IMR-90 (cell line): ENCODE results near the gene IFFO2. TPM values are rescaled to one million over a fixed set of nuclear protein-coding genes. Genes with fewer than 3 reads are reported as not detected.

Source experiments
- ATAC-seq: fragments of 200-7000 bp; cut with Tn5 transposase; 2 replicates; pipeline ENCODE4 v1.9.1; 2020; ENCODE audit warnings: low read depth, mild to moderate bottlenecking, moderate library complexity
- BruUV-seq: library from RNA; stranded (reverse); fragments of 400-500 nt; replicated peaks from 2 replicates; lab custom pipeline; 2021; lab: Mats Ljungman, UMichigan
- CTCF ChIA-PET: fragments of 300-600 bp; formaldehyde crosslinking; extraction: SDS; loops from one replicate; lab custom pipeline; 2021; ENCODE audit warnings: antibody characterized with exemption; lab: Yijun Ruan, JAX
- POLR2A ChIA-PET: fragments of 300-600 bp; sonication (Branson Sonifier 250); formaldehyde crosslinking; loops from one replicate; lab custom pipeline; 2022; ENCODE audit warnings: antibody characterized with exemption; ENCODE audit not compliant: unreplicated experiment; lab: Charles Lee
- DNase-seq: peaks from one replicate; pipeline ENCODE4 v3.0.0; 2013
- H2AFZ ChIP-seq: replicated peaks from 2 replicates; pipeline ENCODE3; 2013; ENCODE audit warnings: low read length, mild to moderate bottlenecking; ENCODE audit not compliant: poor library complexity
- H2AK5ac ChIP-seq: 2 replicates; pipeline ENCODE4 v1.6.1; 2013; ENCODE audit warnings: low read depth, low read length, inconsistent platforms
- H2AK9ac ChIP-seq: replicated peaks from 2 replicates; pipeline ENCODE3; 2013; ENCODE audit warnings: mild to moderate bottlenecking, low read depth, low read length, moderate library complexity; ENCODE audit not compliant: poor library complexity
- H2BK120ac ChIP-seq: 2 replicates; pipeline ENCODE4 v1.6.1; 2013; ENCODE audit warnings: low read depth, low read length, inconsistent platforms
- H2BK15ac ChIP-seq: 3 replicates; pipeline ENCODE4 v1.6.1; 2013; ENCODE audit warnings: low read depth, low read length, inconsistent platforms
- H2BK20ac ChIP-seq: 2 replicates; pipeline ENCODE4 v1.6.1; 2013; ENCODE audit warnings: low read depth, mild to moderate bottlenecking, inconsistent platforms, low read length, moderate library complexity
- H2BK5ac ChIP-seq: 2 replicates; pipeline ENCODE4 v1.6.1; 2013; ENCODE audit warnings: mild to moderate bottlenecking, low read depth, low read length, inconsistent platforms; ENCODE audit not compliant: poor library complexity, severe bottlenecking
- H3K14ac ChIP-seq: replicated peaks from 2 replicates; pipeline ENCODE4 v1.6.1; 2013; ENCODE audit warnings: low read depth, low read length, inconsistent platforms
- H3K18ac ChIP-seq: 2 replicates; pipeline ENCODE4 v1.6.1; 2013; ENCODE audit warnings: low read depth, low read length, control low read depth
- H3K23ac ChIP-seq: 2 replicates; pipeline ENCODE4 v1.6.1; 2013; ENCODE audit warnings: low read depth, low read length, inconsistent platforms
- H3K27ac ChIP-seq: 2 replicates; pipeline ENCODE4 v1.5.1; 2013; ENCODE audit warnings: mild to moderate bottlenecking, control low read depth, low read length; ENCODE audit not compliant: insufficient read depth
- H3K27me3 ChIP-seq: 2 replicates; pipeline ENCODE4 v1.6.1; 2013; ENCODE audit warnings: low read length; ENCODE audit not compliant: control insufficient read depth, insufficient read depth
- H3K36me3 ChIP-seq: 2 replicates; pipeline ENCODE4 v1.6.1; 2013; ENCODE audit warnings: low read length, mixed read lengths; ENCODE audit not compliant: control insufficient read depth, insufficient read depth
- H3K4ac ChIP-seq: 2 replicates; pipeline ENCODE4 v1.6.1; 2013; ENCODE audit warnings: low read depth, low read length, inconsistent platforms
- H3K4me1 ChIP-seq: 2 replicates; pipeline ENCODE4 v1.6.1; 2013; ENCODE audit warnings: low read length, mixed read lengths; ENCODE audit not compliant: control insufficient read depth, insufficient read depth
- H3K4me2 ChIP-seq: 2 replicates; pipeline ENCODE4 v1.6.1; 2013; ENCODE audit warnings: low read depth, mild to moderate bottlenecking, control low read depth, low read length, moderate library complexity
- H3K4me3 ChIP-seq: 2 replicates; pipeline ENCODE4 v1.5.1; 2013; ENCODE audit warnings: low read depth, mild to moderate bottlenecking, control low read depth, low read length, moderate library complexity; ENCODE audit not compliant: insufficient read depth
- H3K56ac ChIP-seq: 2 replicates; pipeline ENCODE4 v1.6.1; 2013; ENCODE audit warnings: low read length, inconsistent platforms; ENCODE audit not compliant: insufficient read depth; ENCODE audit errors: extremely low read depth
- H3K79me1 ChIP-seq, 2 experiments: 2 replicates each; pipeline ENCODE4 v1.6.1; 2013; ENCODE audit warnings: low read length in 2 of 2, inconsistent platforms in 1 of 2, low read depth in 1 of 2
- H3K9ac ChIP-seq: 2 replicates; pipeline ENCODE4 v1.6.1; 2013; ENCODE audit warnings: low read depth, low read length, control low read depth
- H3K9me1 ChIP-seq: 2 replicates; pipeline ENCODE4 v1.6.1; 2013; ENCODE audit warnings: low read length, inconsistent platforms; ENCODE audit not compliant: insufficient read depth
- H3K9me3 ChIP-seq: 2 replicates; pipeline ENCODE4 v1.6.1; 2013; ENCODE audit warnings: low read length; ENCODE audit not compliant: control insufficient read depth, insufficient read depth
- H4K20me1 ChIP-seq: 2 replicates; pipeline ENCODE4 v1.6.1; 2013; ENCODE audit warnings: low read length, inconsistent platforms; ENCODE audit not compliant: insufficient read depth
- H4K5ac ChIP-seq: 2 replicates; pipeline ENCODE4 v1.6.1; 2013; ENCODE audit warnings: mild to moderate bottlenecking, low read depth, low read length, control low read depth
- H4K8ac ChIP-seq, 2 experiments: 2 replicates each; pipeline ENCODE4 v1.6.1; 2013; ENCODE audit warnings: low read depth in 2 of 2, low read length in 2 of 2, control low read depth in 1 of 2, inconsistent platforms in 1 of 2
- H4K91ac ChIP-seq: 2 replicates; pipeline ENCODE4 v1.6.1; 2013; ENCODE audit warnings: low read depth, low read length, inconsistent platforms; ENCODE audit not compliant: insufficient read depth
- CEBPB ChIP-seq: IDR thresholded peaks from 2 replicates; pipeline ENCODE4 v1.6.1; 2012; ENCODE audit warnings: low read depth, low read length, improper control_type of control experiment
- ELK1 ChIP-seq: fragments of 150-350 bp; IDR thresholded peaks from 2 replicates; pipeline ENCODE4 v1.6.1; 2016; ENCODE audit warnings: low read depth, mild to moderate bottlenecking, low read length, moderate library complexity, borderline replicate concordance
- FOS ChIP-seq: fragments of 150-350 bp; IDR thresholded peaks from 2 replicates; pipeline ENCODE4 v1.6.1; 2016; ENCODE audit warnings: low read depth, low read length
- MAZ ChIP-seq: IDR thresholded peaks from 2 replicates; pipeline ENCODE4 v1.6.1; 2012; ENCODE audit warnings: low read depth, mild to moderate bottlenecking, low read length, improper control_type of control experiment, moderate library complexity, borderline replicate concordance
- MXI1 ChIP-seq: IDR thresholded peaks from 2 replicates; pipeline ENCODE4 v1.6.1; 2012; ENCODE audit warnings: low read depth, mild to moderate bottlenecking, low read length, moderate library complexity, borderline replicate concordance
- POLR2A ChIP-seq: IDR thresholded peaks from 2 replicates; pipeline ENCODE4 v1.6.1; 2012; ENCODE audit warnings: mild to moderate bottlenecking, low read depth, low read length
- RFX5 ChIP-seq: IDR thresholded peaks from 2 replicates; pipeline ENCODE4 v1.8.0; 2012; ENCODE audit warnings: low read depth, mild to moderate bottlenecking, low read length, moderate library complexity
- SMC3 ChIP-seq: fragments of 150-350 bp; IDR thresholded peaks from 2 replicates; pipeline ENCODE4 v1.6.1; 2016; ENCODE audit warnings: low read depth, mild to moderate bottlenecking, antibody characterized with exemption, low read length, moderate library complexity
- USF2 ChIP-seq: fragments of 150-350 bp; IDR thresholded peaks from 2 replicates; pipeline ENCODE4 v1.6.1; 2017; ENCODE audit warnings: mild to moderate bottlenecking, antibody characterized with exemption, low read length, low read depth
- WGBS, 2 experiments: methylation state at CpG; one replicate each; pipeline versions ENCODE4 v1.1.5 to v1.1.7; 2013; ENCODE audit warnings: missing lambda C conversion rate in 2 of 2; ENCODE audit not compliant: insufficient read length in 1 of 2; ENCODE audit errors: extremely low coverage in 2 of 2; 5-methylcytosine and 5-hydroxymethylcytosine counted together
- dilution Hi-C: fragments of 300-500 bp; cut with HindIII; formaldehyde crosslinking; loops from one replicate; pipeline ENCODE4 v1.14.3; 2018; ENCODE audit warnings: low sequenced_read_pairs; ENCODE audit not compliant: unreplicated experiment
- in situ Hi-C: fragments of 300-500 bp; cut with MboI; formaldehyde crosslinking; loops from 3 replicates; pipeline ENCODE4 v1.14.3; 2019; ENCODE audit warnings: low sequenced_read_pairs, inconsistent platforms, mixed read lengths
- intact Hi-C: fragments of 100-400 bp; cut with micrococcal nuclease; formaldehyde crosslinking; loops from 2 replicates; pipeline ENCODE4 v1.10.0; 2022
- polyA plus RNA-seq, 3 experiments: library from polyadenylated mRNA; depleted of rRNA; stranded (reverse); fragments of >200 nt; gene quantifications; 2 replicates each; pipeline ENCODE4 v1.2.3, GENCODE V29; 2012; ENCODE audit warnings: low replicate concordance in 1 of 3
- total RNA-seq: library from RNA; depleted of rRNA; stranded (reverse); fragments of >200 nt; gene quantifications from 2 replicates; pipeline ENCODE4 v1.2.3, GENCODE V29; 2012

The IFFO2 gene
- total and polyA plus RNA-seq, 2 of the 4 experiments (the other 2 are of a cell fraction) = 14.5 to 18.2 TPM

- 69% methylated on average over 3 of the region's 7 CpGs; no CpG with 5 or more reads in 1 of the 2 experiments for WGBS, 2 experiments
- Histone ChIP-seq H2BK15ac (no peak overlapping the region), H3K27me3 (peaks cover 8% of the 10 kb centered on the region; the same call in 1 of the 2 replicates), H3K9ac (no peak overlapping the region), H2AK5ac (no peak overlapping the region), H3K9me3 (no peaks in the 10 kb centered on the region), H4K5ac (no peak overlapping the region), H2BK120ac (no peak overlapping the region), H3K23ac (no peak overlapping the region), H2AK9ac (no peak overlapping the region), H2BK5ac (no peak overlapping the region), H3K56ac (no peak overlapping the region), H3K27ac (no peak overlapping the region), H4K20me1 (no peaks in the 10 kb centered on the region), H4K8ac (no peak overlapping the region), H3K36me3 (peaks cover 2% of the 10 kb centered on the region), H2BK20ac (no peak overlapping the region), H3K9me1 (no peaks in the 10 kb centered on the region), H3K4me1 (no peaks in the 10 kb centered on the region), H3K4me2 (no peak overlapping the region), H2AFZ (no peak overlapping the region), H3K4ac (no peak overlapping the region), H3K79me1 (no peaks in the 10 kb centered on the region), H3K14ac (no peak overlapping the region), H3K18ac (no peak overlapping the region), H3K4me3 (no peak overlapping the region), H4K91ac (no peak overlapping the region)
- TF ChIP-seq MXI1 (no peak), MAZ (no peak), USF2 (no peak), SMC3 (no peak), FOS (no peak), ELK1 (no peak), POLR2A (no peak), CEBPB (no peak), RFX5 (no peak)
- ATAC-seq (no peak), DNase-seq (no peak)
- no TSS peak for BruUV-seq
- POLR2A ChIA-PET = no interaction called here
- in situ Hi-C loops = loop anchor here (10.0 kb wide), 1 partner anchor 277 kb away; no protein-coding TSS in a partner anchor
- intact Hi-C loops = no loop called here
- dilution Hi-C loops = no loop called here
- CTCF ChIA-PET = no interaction called here
Observed at GRCh38 chr1:18871401-18872070, 84.9 kb downstream of the IFFO2 start.
